Body of pancreas (tissue), 4 donors: ENCODE measurements around the gene SSR4.

Experiments
- CTCF ChIP-seq, 7 experiments: fragments of 450-650 bp in 4 of 7; fragments of 200-600 bp in 3 of 7; sonication (generic) in 3 of 7; IDR thresholded peaks; one replicate each; pipeline ENCODE4 v1.5.1; 2016 to 2019; ENCODE audit warnings: antibody characterized with exemption in 7 of 7
- POLR2A ChIP-seq, 3 donors: fragments of 450-650 bp; IDR thresholded peaks; one replicate each; pipeline ENCODE4 v1.6.1; 2016; ENCODE audit warnings: antibody characterized with exemption in 3 of 3, mild to moderate bottlenecking in 2 of 3

DNA sequence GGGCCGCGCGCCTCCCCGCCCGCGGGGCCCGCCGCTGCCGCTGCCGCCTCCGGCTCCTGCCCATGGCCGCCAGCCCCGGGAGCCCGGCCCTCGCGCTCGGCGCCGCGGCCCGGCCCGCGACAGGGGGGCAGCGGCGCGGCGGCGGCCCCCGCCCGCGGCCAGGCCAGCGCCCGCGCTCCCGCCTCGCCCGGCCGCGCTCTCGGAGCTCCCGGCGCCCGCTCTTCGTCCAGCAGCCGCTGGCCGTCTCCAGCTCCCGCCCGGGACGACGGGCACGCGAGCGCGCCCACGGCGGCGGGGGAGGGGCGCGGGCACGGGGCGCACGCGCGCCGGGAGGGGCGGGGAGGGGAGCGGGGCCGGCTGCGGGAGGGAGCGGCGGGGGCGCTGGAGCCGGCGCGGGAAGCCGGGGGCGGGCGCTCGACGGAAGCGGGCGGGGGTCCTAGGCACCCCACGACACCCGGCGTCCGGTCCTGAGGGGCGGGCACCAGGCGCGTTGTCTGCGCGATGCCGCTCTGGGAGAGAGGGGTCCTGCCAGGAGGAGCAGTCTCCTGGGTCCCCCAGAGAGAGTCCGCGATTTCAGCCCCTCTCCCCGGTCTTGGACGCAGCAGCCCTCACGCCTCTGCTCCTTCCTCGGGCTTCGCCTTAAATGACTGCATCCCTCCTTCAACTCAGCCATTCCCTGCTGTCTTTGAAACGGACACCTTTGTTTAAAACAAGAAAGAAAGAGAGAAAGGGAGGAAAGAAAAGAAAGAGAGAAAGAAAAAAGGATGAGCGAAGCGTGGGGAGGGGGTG is 36.4 kb downstream of the SSR4 start:
- TF ChIP-seq CTCF (IDR thresholded peaks at IDR 0.05) = no peak
- TF ChIP-seq POLR2A (IDR thresholded peaks at IDR 0.05) = no peak
